OCI-LY1 (cell line): ENCODE measurements around the gene EVA1A.

ENCODE experiments used
- CTCF ChIP-seq: fragments of 200-600 bp; sonication (generic), shearing (Covaris generic); IDR thresholded peaks from 2 replicates; pipeline ENCODE4 v1.5.1; 2017; ENCODE audit warnings: mild to moderate bottlenecking, antibody characterized with exemption, low read length, moderate library complexity, mixed read lengths
- EZH2 ChIP-seq: fragments of 200-600 bp; sonication (generic), shearing (Covaris generic); IDR thresholded peaks from 2 replicates; pipeline ENCODE4 v1.8.0; 2017; ENCODE audit warnings: borderline replicate concordance, mixed run types, mild to moderate bottlenecking, antibody characterized with exemption, low read length, moderate library complexity, mixed read lengths

DNA sequence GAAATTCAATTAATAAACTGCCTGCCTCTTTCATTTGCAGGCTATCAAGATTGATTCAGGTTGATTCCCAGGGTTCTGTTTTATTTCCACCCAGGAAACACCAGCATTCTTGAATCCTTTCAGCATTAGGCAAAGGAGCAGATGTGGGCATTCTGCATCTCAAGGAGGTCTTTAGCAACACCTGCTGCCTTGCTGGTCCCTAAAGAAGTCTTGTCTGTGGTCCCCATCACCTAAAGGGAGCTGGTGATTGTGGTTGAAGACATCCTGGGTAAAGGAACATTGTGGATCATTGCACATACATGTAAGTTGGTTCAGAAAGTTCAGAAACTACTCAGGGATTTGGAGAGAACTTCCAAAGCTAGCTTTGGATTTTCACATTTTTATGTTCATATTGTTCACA, 78.3 kb downstream of the EVA1A start:
- no peak for TF ChIP-seq EZH2
- no peak for TF ChIP-seq CTCF
